K562 (cell line): ENCODE results near the gene PCNX2.

Experiments used
- CBX5 ChIP-seq: IDR thresholded peaks from 2 replicates; pipeline ENCODE4 v1.6.1; 2014; ENCODE audit warnings: low read depth, borderline replicate concordance
- MAZ ChIP-seq, 2 experiments: fragments of 450-650 bp in 1 of 2; sonication (generic) in 1 of 2; formaldehyde crosslinking; IDR thresholded peaks in 1 of 2; conservative IDR thresholded peaks in 1 of 2; 2 replicates each; pipeline versions ENCODE4 v1.4.0 to v1.5.0; 2020; ENCODE audit warnings: mild to moderate bottlenecking in 1 of 2, missing genetic modification reagents in 1 of 2
- POLR2AphosphoS5 ChIP-seq: IDR thresholded peaks from 2 replicates; pipeline ENCODE4 v1.6.1; 2011; ENCODE audit warnings: mild to moderate bottlenecking, low read depth, low read length, moderate library complexity; ENCODE audit not compliant: control insufficient read depth, insufficient read depth
- TOE1 ChIP-seq, 2 experiments: fragments of 450-650 bp in 1 of 2; sonication (generic) in 1 of 2; formaldehyde crosslinking in 1 of 2; IDR thresholded peaks; 2 replicates each; pipeline versions ENCODE4 v1.7.1 to v1.8.0; 2016 to 2022; ENCODE audit warnings: borderline replicate concordance in 2 of 2, mild to moderate bottlenecking in 2 of 2, antibody characterized with exemption in 1 of 2, inconsistent platforms in 1 of 2, low read depth in 1 of 2, missing genetic modification reagents in 1 of 2, moderate library complexity in 1 of 2
- ZNF668 ChIP-seq: fragments of 250-450 bp; sonication (Bioruptor Pico); IDR thresholded peaks from 2 replicates; pipeline ENCODE4 v1.8.0; 2022; ENCODE audit warnings: mild to moderate bottlenecking, inconsistent platforms
- TF ChIP-seq, protein P1 (sequence below): fragments of 250-450 bp; sonication (Bioruptor Pico); IDR thresholded peaks from 2 replicates; pipeline ENCODE4 v1.5.0; 2021
- TF ChIP-seq, protein P2 (sequence below): sonication (generic); formaldehyde crosslinking; IDR thresholded peaks from 2 replicates; pipeline ENCODE4 v1.8.1; 2023; ENCODE audit warnings: mild to moderate bottlenecking, missing genetic modification reagents
- TF ChIP-seq, protein P3 (sequence below): sonication (generic); formaldehyde crosslinking; IDR thresholded peaks from 2 replicates; pipeline ENCODE4 v1.8.0; 2022; ENCODE audit warnings: mild to moderate bottlenecking, low read depth, missing genetic modification reagents
- TF ChIP-seq, protein P4 (sequence below), 3 experiments: IDR thresholded peaks in 2 of 3; conservative IDR thresholded peaks in 1 of 3; 2 replicates each; pipeline ENCODE4 v1.5.1; 2011 to 2012; ENCODE audit warnings: low read length in 3 of 3, mild to moderate bottlenecking in 3 of 3, control low read depth in 2 of 3, improper control_type of control experiment in 1 of 3, inconsistent platforms in 1 of 3, low read depth in 1 of 3, mixed read lengths in 1 of 3, moderate library complexity in 1 of 3; ENCODE audit not compliant: insufficient read depth in 2 of 3
- TF ChIP-seq, protein P5 (sequence below): fragments of 250-450 bp; sonication (Bioruptor Pico); IDR thresholded peaks from 2 replicates; pipeline ENCODE4 v1.4.0; 2020; ENCODE audit warnings: mild to moderate bottlenecking, moderate library complexity

DNA sequence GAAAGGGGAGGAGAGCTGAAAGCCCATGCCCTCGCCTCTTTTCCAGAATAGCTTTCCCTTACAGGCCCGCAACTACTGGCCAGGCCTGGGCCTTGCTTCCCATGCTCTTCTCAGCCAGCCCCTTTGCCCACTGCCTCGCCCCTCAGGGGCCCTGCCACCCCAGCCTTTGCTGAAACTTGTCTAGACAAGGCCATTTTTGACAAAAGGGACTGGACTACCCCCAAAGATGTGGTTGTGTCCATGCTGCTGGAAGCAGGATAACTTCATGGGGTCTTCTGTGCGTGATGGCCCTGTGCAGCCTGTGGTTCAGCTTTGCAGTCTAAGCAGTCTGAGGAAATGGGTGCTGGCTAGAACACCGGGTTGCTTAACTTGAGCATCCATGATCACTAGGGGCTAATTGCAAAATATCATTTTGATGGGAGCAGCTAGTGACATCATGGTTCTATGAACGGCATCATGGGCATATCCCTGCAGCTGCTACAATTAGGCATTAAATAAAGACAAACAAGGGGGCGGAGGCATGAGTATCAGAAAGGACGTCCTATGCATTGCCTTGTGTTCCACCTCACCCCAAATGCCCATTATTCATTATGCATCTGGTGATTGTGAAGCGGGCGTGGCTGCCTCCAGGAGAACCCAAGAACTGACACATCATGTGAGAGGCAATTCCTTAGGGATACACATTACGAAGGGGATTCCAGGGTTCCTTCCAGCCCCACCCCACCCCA, 308.3 kb downstream of the PCNX2 start:
- no peak for TF ChIP-seq TOE1 (IDR thresholded peaks at IDR 0.05; ENCODE audit: borderline replicate concordance)
- TF ChIP-seq TOE1 (CRISPR knock-in tag; IDR thresholded peaks at IDR 0.05; ENCODE audit: borderline replicate concordance, low read depth) = no peak
- TF ChIP-seq, protein P1, sequence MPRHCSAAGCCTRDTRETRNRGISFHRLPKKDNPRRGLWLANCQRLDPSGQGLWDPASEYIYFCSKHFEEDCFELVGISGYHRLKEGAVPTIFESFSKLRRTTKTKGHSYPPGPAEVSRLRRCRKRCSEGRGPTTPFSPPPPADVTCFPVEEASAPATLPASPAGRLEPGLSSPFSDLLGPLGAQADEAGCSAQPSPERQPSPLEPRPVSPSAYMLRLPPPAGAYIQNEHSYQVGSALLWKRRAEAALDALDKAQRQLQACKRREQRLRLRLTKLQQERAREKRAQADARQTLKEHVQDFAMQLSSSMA (CRISPR knock-in tag) = no peak
- no peak for TF ChIP-seq ZNF668 (CRISPR knock-in tag)
- TF ChIP-seq, protein P2, sequence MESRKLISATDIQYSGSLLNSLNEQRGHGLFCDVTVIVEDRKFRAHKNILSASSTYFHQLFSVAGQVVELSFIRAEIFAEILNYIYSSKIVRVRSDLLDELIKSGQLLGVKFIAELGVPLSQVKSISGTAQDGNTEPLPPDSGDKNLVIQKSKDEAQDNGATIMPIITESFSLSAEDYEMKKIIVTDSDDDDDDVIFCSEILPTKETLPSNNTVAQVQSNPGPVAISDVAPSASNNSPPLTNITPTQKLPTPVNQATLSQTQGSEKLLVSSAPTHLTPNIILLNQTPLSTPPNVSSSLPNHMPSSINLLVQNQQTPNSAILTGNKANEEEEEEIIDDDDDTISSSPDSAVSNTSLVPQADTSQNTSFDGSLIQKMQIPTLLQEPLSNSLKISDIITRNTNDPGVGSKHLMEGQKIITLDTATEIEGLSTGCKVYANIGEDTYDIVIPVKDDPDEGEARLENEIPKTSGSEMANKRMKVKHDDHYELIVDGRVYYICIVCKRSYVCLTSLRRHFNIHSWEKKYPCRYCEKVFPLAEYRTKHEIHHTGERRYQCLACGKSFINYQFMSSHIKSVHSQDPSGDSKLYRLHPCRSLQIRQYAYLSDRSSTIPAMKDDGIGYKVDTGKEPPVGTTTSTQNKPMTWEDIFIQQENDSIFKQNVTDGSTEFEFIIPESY = no peak
- TF ChIP-seq CBX5 = no peak
- TF ChIP-seq, protein P3, sequence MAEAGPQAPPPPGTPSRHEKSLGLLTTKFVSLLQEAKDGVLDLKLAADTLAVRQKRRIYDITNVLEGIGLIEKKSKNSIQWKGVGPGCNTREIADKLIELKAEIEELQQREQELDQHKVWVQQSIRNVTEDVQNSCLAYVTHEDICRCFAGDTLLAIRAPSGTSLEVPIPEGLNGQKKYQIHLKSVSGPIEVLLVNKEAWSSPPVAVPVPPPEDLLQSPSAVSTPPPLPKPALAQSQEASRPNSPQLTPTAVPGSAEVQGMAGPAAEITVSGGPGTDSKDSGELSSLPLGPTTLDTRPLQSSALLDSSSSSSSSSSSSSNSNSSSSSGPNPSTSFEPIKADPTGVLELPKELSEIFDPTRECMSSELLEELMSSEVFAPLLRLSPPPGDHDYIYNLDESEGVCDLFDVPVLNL (CRISPR knock-in tag) = no peak
- TF ChIP-seq, protein P4, sequence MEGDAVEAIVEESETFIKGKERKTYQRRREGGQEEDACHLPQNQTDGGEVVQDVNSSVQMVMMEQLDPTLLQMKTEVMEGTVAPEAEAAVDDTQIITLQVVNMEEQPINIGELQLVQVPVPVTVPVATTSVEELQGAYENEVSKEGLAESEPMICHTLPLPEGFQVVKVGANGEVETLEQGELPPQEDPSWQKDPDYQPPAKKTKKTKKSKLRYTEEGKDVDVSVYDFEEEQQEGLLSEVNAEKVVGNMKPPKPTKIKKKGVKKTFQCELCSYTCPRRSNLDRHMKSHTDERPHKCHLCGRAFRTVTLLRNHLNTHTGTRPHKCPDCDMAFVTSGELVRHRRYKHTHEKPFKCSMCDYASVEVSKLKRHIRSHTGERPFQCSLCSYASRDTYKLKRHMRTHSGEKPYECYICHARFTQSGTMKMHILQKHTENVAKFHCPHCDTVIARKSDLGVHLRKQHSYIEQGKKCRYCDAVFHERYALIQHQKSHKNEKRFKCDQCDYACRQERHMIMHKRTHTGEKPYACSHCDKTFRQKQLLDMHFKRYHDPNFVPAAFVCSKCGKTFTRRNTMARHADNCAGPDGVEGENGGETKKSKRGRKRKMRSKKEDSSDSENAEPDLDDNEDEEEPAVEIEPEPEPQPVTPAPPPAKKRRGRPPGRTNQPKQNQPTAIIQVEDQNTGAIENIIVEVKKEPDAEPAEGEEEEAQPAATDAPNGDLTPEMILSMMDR (IDR thresholded peaks at IDR 0.05 in 2 of 3, conservative IDR thresholded peaks at IDR 0.05 in 1 of 3; ENCODE audit: insufficient read depth in 2 of 3, low read depth in 1 of 3, low read length in 3 of 3) = no peak
- TF ChIP-seq MAZ (CRISPR knock-in tag; conservative IDR thresholded peaks at IDR 0.05 in 1 of 2, IDR thresholded peaks at IDR 0.05 in 1 of 2) = no peak
- no peak for TF ChIP-seq POLR2AphosphoS5
- TF ChIP-seq, protein P5, sequence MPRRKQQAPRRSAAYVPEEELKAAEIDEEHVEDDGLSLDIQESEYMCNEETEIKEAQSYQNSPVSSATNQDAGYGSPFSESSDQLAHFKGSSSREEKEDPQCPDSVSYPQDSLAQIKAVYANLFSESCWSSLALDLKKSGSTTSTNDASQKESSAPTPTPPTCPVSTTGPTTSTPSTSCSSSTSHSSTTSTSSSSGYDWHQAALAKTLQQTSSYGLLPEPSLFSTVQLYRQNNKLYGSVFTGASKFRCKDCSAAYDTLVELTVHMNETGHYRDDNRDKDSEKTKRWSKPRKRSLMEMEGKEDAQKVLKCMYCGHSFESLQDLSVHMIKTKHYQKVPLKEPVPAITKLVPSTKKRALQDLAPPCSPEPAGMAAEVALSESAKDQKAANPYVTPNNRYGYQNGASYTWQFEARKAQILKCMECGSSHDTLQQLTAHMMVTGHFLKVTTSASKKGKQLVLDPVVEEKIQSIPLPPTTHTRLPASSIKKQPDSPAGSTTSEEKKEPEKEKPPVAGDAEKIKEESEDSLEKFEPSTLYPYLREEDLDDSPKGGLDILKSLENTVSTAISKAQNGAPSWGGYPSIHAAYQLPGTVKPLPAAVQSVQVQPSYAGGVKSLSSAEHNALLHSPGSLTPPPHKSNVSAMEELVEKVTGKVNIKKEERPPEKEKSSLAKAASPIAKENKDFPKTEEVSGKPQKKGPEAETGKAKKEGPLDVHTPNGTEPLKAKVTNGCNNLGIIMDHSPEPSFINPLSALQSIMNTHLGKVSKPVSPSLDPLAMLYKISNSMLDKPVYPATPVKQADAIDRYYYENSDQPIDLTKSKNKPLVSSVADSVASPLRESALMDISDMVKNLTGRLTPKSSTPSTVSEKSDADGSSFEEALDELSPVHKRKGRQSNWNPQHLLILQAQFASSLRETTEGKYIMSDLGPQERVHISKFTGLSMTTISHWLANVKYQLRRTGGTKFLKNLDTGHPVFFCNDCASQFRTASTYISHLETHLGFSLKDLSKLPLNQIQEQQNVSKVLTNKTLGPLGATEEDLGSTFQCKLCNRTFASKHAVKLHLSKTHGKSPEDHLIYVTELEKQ (CRISPR knock-in tag) = no peak
